ENCODE data around the gene NMRK2. TPM values are rescaled to one million over a fixed set of nuclear protein-coding genes. Genes with fewer than 3 reads are reported as not detected.

NMRK2 gene
- total and polyA plus RNA-seq, 4 donors: 0.07 TPM; not detected in 3

GRCh38 chr19:3914199-3914598, 18.7 kb upstream of the NMRK2 start (continued):
- TF ChIP-seq, protein P1, sequence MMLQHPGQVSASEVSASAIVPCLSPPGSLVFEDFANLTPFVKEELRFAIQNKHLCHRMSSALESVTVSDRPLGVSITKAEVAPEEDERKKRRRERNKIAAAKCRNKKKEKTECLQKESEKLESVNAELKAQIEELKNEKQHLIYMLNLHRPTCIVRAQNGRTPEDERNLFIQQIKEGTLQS (IDR thresholded peaks at IDR 0.05): no peak
- no peak for TF ChIP-seq YY1 (IDR thresholded peaks at IDR 0.05)

DNA sequence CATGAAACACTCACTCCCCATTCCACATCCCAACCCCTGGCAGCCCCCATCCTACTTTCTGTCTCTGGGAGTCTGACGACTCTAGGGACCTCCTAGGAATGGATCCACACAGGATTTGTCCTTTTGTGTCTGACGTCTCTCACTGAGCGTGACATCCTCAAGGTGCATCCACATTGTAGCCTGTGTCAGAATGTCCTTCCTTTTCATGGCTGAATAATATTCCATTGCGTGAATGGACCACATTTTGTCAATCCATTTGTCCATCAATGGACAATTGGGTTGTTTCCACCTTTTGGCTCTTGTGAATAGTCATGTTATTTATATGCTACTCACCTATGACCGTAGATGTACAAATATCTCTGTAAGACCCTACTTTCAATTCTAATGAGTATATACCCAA, 16.8 kb upstream of the NMRK2 start:
- 89% methylated on average over 5 of the region's 5 CpGs for WGBS
- TF ChIP-seq, protein P2, sequence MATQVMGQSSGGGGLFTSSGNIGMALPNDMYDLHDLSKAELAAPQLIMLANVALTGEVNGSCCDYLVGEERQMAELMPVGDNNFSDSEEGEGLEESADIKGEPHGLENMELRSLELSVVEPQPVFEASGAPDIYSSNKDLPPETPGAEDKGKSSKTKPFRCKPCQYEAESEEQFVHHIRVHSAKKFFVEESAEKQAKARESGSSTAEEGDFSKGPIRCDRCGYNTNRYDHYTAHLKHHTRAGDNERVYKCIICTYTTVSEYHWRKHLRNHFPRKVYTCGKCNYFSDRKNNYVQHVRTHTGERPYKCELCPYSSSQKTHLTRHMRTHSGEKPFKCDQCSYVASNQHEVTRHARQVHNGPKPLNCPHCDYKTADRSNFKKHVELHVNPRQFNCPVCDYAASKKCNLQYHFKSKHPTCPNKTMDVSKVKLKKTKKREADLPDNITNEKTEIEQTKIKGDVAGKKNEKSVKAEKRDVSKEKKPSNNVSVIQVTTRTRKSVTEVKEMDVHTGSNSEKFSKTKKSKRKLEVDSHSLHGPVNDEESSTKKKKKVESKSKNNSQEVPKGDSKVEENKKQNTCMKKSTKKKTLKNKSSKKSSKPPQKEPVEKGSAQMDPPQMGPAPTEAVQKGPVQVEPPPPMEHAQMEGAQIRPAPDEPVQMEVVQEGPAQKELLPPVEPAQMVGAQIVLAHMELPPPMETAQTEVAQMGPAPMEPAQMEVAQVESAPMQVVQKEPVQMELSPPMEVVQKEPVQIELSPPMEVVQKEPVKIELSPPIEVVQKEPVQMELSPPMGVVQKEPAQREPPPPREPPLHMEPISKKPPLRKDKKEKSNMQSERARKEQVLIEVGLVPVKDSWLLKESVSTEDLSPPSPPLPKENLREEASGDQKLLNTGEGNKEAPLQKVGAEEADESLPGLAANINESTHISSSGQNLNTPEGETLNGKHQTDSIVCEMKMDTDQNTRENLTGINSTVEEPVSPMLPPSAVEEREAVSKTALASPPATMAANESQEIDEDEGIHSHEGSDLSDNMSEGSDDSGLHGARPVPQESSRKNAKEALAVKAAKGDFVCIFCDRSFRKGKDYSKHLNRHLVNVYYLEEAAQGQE (IDR thresholded peaks at IDR 0.05): no peak
- TF ChIP-seq HNF4G (IDR thresholded peaks at IDR 0.05): no peak
- no peak for TF ChIP-seq YY1 (IDR thresholded peaks at IDR 0.05)
- TF ChIP-seq HNF4A (conservative IDR thresholded peaks at IDR 0.05): no peak
- TF ChIP-seq, protein P3, sequence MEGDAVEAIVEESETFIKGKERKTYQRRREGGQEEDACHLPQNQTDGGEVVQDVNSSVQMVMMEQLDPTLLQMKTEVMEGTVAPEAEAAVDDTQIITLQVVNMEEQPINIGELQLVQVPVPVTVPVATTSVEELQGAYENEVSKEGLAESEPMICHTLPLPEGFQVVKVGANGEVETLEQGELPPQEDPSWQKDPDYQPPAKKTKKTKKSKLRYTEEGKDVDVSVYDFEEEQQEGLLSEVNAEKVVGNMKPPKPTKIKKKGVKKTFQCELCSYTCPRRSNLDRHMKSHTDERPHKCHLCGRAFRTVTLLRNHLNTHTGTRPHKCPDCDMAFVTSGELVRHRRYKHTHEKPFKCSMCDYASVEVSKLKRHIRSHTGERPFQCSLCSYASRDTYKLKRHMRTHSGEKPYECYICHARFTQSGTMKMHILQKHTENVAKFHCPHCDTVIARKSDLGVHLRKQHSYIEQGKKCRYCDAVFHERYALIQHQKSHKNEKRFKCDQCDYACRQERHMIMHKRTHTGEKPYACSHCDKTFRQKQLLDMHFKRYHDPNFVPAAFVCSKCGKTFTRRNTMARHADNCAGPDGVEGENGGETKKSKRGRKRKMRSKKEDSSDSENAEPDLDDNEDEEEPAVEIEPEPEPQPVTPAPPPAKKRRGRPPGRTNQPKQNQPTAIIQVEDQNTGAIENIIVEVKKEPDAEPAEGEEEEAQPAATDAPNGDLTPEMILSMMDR (IDR thresholded peaks at IDR 0.05; ENCODE audit: low read depth, low read length, missing input control): no peak
- no peak for TF ChIP-seq TAF1 (conservative IDR thresholded peaks at IDR 0.05)
- TF ChIP-seq EGR1 (IDR thresholded peaks at IDR 0.05; ENCODE audit: low read depth in 2 of 2): no peak
- TF ChIP-seq, protein P1 (IDR thresholded peaks at IDR 0.05): no peak
- no peak for TF ChIP-seq NR2F2 (IDR thresholded peaks at IDR 0.05)
- TF ChIP-seq GABPA (IDR thresholded peaks at IDR 0.05 in 1 of 2, conservative IDR thresholded peaks at IDR 0.05 in 1 of 2): no peak
- TF ChIP-seq FOXA2 (IDR thresholded peaks at IDR 0.05): no peak
- no peak for TF ChIP-seq FOXA1 (IDR thresholded peaks at IDR 0.05)
- TF ChIP-seq, protein P4, sequence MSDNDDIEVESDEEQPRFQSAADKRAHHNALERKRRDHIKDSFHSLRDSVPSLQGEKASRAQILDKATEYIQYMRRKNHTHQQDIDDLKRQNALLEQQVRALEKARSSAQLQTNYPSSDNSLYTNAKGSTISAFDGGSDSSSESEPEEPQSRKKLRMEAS (IDR thresholded peaks at IDR 0.05): no peak
- no peak for TF ChIP-seq RXRA (IDR thresholded peaks at IDR 0.05)
- no peak for DNase-seq (ENCODE audit: low spot score)
- Histone ChIP-seq H3K27me3 (ENCODE audit: control insufficient read depth in 4 of 4, insufficient read depth in 4 of 4, low read length in 3 of 4) (peaks cover 0 to 3% (median 0%) of the 10 kb centered on the region in 4 donors), H3K9ac (ENCODE audit: low read depth in 1 of 2, low read length in 2 of 2) (no peak overlapping the region), H3K27ac (ENCODE audit: low read depth in 1 of 2, low read length in 2 of 2) (no peak overlapping the region), H3K4me1 (ENCODE audit: control insufficient read depth in 4 of 4, insufficient read depth in 4 of 4, low read length in 3 of 4) (no peaks in the 10 kb centered on the region), H3K4me3 (ENCODE audit: low read depth in 1 of 3, low read length in 3 of 3) (no peak overlapping the region), H3K36me3 (ENCODE audit: control insufficient read depth in 4 of 4, insufficient read depth in 3 of 4, low read depth in 1 of 4, low read length in 3 of 4) (no peaks in the 10 kb centered on the region), H3K9me3 (ENCODE audit: control insufficient read depth in 4 of 4, low read length in 3 of 4) (peaks cover 3 to 4% (median 4%) of the 10 kb centered on the region in 4 donors)

- no peaks in the 10 kb centered on the region for H3K36me3 ChIP-seq (ENCODE audit: control insufficient read depth in 4 of 4, insufficient read depth in 3 of 4, low read depth in 1 of 4, low read length in 3 of 4)
- no peaks in the 10 kb centered on the region for H3K4me1 ChIP-seq (ENCODE audit: control insufficient read depth in 4 of 4, insufficient read depth in 4 of 4, low read length in 3 of 4)
- no peak overlapping the region for H3K27ac ChIP-seq (ENCODE audit: low read depth in 1 of 2, low read length in 2 of 2)
- H3K4me3 ChIP-seq (ENCODE audit: low read depth in 1 of 3, low read length in 3 of 3): no peak overlapping the region
- DNase-seq (ENCODE audit: low spot score): no peak
- peaks cover 0 to 3% (median 0%) of the 10 kb centered on the region in 4 donors for H3K27me3 ChIP-seq (ENCODE audit: control insufficient read depth in 4 of 4, insufficient read depth in 4 of 4, low read length in 3 of 4)
- 94% methylated on average over 8 of the region's 8 CpGs for WGBS
- H3K9ac ChIP-seq (ENCODE audit: low read depth in 1 of 2, low read length in 2 of 2): no peak overlapping the region
- H3K9me3 ChIP-seq (ENCODE audit: control insufficient read depth in 4 of 4, low read length in 3 of 4): peaks cover 6 to 15% (median 11%) of the 10 kb centered on the region in 4 donors
- no peak for TF ChIP-seq JUND (IDR thresholded peaks at IDR 0.05)
- no peak for TF ChIP-seq HNF4G (IDR thresholded peaks at IDR 0.05)
- TF ChIP-seq, protein P4 (IDR thresholded peaks at IDR 0.05): no peak
- TF ChIP-seq ZBTB33 (IDR thresholded peaks at IDR 0.05): no peak
- no peak for TF ChIP-seq FOXA1 (IDR thresholded peaks at IDR 0.05)
- TF ChIP-seq HNF4A (conservative IDR thresholded peaks at IDR 0.05): no peak
- TF ChIP-seq NR2F2 (IDR thresholded peaks at IDR 0.05): no peak
- TF ChIP-seq RXRA (IDR thresholded peaks at IDR 0.05): no peak
- no peak for TF ChIP-seq RAD21 (IDR thresholded peaks at IDR 0.05)
- TF ChIP-seq, protein P3 (IDR thresholded peaks at IDR 0.05; ENCODE audit: low read depth, low read length, missing input control): no peak
Observed at GRCh38 chr19:3919793-3920192, 13.1 kb upstream of the NMRK2 start.

Data from liver (tissue), 9 donors.